PC-3 (cell line): ENCODE measurements around the gene AGRN.

Experiments used
- CTCF ChIP-seq: fragments of 300-600 bp; sonication (generic); conservative IDR thresholded peaks from 2 replicates; pipeline ENCODE4 v1.5.1; 2017; ENCODE audit warnings: antibody characterized with exemption, low read depth, mild to moderate bottlenecking, low read length
- EZH2 ChIP-seq: fragments of 300-600 bp; sonication (generic); IDR thresholded peaks from one replicate; pipeline ENCODE4 v1.6.1; 2017; ENCODE audit warnings: antibody characterized with exemption, mild to moderate bottlenecking, low read length; ENCODE audit not compliant: unreplicated experiment
- EZH2phosphoT487 ChIP-seq: fragments of 300-600 bp; sonication (generic); IDR thresholded peaks from 2 replicates; pipeline ENCODE4 v1.6.1; 2018; ENCODE audit warnings: mild to moderate bottlenecking, antibody characterized with exemption, low read length, borderline replicate concordance

GRCh38 chr1:1041092-1041523 is 21.2 kb downstream of the AGRN start:
- TF ChIP-seq CTCF (no peak), EZH2 (no peak), EZH2phosphoT487 (no peak)
